Measurements from ENCODE around the gene GTF3C5. TPM values are rescaled to one million over a fixed set of nuclear protein-coding genes. Genes with fewer than 3 reads are reported as not detected.

GTF3C5 gene
- total RNA-seq, 2 experiments from 2014 or later, result 49.0 to 52.4 TPM

DNA sequence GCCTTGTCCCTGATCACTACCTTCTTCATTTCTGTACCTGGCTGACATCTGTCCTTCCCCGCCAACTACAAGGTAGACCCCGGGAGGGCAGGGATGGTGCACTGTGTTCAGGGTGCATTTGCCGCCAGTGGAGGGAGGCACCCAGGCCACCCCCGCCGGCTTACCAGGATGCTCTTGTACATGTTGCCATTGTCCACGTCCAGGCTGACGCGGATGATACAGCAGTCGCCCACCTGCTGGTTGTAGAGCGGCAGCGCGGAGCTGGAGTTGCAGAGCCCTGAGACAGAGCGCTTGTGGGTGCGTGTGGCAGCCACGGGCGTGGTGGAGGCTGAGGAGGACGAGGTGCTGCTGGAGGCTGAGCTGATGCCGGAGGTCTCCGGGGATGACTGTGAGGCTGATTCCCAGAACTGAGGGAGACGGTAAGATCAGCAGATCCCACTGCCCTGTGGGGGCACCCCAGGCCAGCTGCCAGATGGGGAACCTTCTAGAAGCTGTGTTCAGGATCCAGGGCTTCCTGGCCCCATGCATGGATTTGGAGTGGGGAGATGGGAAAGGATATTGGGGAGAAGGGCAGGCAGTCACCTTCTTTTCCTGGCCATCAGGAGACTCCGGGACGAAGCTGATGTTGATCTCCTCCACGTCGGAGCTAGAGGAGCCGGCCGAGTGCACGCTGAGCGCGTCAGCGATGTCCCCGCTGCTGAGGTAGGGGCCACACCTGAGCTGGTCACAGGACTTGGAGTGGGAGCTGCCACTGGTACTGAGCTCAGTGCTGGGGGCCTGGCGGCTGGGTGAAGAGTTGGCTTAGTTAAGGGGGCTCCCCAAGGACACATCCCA lies 70.8 kb downstream of the GTF3C5 start:
- no peak overlapping the region for H3K4me3 Mint-ChIP-seq
- ChIA-PET POLR2A (interaction anchor here (0.9 to 1.8 kb wide), 4 partner anchors 19 to 70 kb away, joined by 3 to 7 read pairs (median 5); partner anchors contain the start of gene RALGDS), CTCF (interaction anchor here (4.0 to 6.0 kb wide), 2 partner anchors 43 to 47 kb away, joined by 29 to 39 read pairs; no protein-coding TSS in a partner anchor)
- TF ChIP-seq, protein P1, sequence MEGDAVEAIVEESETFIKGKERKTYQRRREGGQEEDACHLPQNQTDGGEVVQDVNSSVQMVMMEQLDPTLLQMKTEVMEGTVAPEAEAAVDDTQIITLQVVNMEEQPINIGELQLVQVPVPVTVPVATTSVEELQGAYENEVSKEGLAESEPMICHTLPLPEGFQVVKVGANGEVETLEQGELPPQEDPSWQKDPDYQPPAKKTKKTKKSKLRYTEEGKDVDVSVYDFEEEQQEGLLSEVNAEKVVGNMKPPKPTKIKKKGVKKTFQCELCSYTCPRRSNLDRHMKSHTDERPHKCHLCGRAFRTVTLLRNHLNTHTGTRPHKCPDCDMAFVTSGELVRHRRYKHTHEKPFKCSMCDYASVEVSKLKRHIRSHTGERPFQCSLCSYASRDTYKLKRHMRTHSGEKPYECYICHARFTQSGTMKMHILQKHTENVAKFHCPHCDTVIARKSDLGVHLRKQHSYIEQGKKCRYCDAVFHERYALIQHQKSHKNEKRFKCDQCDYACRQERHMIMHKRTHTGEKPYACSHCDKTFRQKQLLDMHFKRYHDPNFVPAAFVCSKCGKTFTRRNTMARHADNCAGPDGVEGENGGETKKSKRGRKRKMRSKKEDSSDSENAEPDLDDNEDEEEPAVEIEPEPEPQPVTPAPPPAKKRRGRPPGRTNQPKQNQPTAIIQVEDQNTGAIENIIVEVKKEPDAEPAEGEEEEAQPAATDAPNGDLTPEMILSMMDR (IDR thresholded peaks at IDR 0.05), result no peak
- peaks cover 94% of the 10 kb centered on the region for H3K36me3 ChIP-seq (ENCODE audit: insufficient read depth, low read length)
- no peaks in the 10 kb centered on the region for H3K4me1 ChIP-seq (ENCODE audit: insufficient read depth, low read length)
- H3K27ac Mint-ChIP-seq, result no peak overlapping the region
- H3K36me3 Mint-ChIP-seq (ENCODE audit: low read depth), result peaks cover 89% of the 10 kb centered on the region
- H3K27ac ChIP-seq (ENCODE audit: low read depth in 1 of 2, low read length in 2 of 2), result no peak overlapping the region
- DNase-seq, result peak in 2 of 14 experiments; percentile 9 to 33
- intact Hi-C loops (cut with DNase I, micrococcal nuclease), result loop anchor here in 1 of 2 experiments (2.0 kb wide), 1 partner anchor 19 kb away; the partner anchor contains the start of gene RALGDS
- no peak overlapping the region for H3K4me3 ChIP-seq (ENCODE audit: low read length)
- H3K4me1 Mint-ChIP-seq (ENCODE audit: low read depth), result no peaks in the 10 kb centered on the region
- H3K9me3 ChIP-seq (ENCODE audit: control insufficient read depth in 1 of 2, insufficient read depth in 1 of 2, low read length in 2 of 2), result peaks cover 0 to 22% of the 10 kb centered on the region in 2 experiments
- no peaks in the 10 kb centered on the region for H3K27me3 ChIP-seq (ENCODE audit: control insufficient read depth in 1 of 2, insufficient read depth in 2 of 2, low read length in 2 of 2)
- H3K27me3 Mint-ChIP-seq, result no peaks in the 10 kb centered on the region
- H3K9me3 Mint-ChIP-seq, result no peaks in the 10 kb centered on the region
- ATAC-seq (ENCODE audit: poor library complexity), result no peak

DNA sequence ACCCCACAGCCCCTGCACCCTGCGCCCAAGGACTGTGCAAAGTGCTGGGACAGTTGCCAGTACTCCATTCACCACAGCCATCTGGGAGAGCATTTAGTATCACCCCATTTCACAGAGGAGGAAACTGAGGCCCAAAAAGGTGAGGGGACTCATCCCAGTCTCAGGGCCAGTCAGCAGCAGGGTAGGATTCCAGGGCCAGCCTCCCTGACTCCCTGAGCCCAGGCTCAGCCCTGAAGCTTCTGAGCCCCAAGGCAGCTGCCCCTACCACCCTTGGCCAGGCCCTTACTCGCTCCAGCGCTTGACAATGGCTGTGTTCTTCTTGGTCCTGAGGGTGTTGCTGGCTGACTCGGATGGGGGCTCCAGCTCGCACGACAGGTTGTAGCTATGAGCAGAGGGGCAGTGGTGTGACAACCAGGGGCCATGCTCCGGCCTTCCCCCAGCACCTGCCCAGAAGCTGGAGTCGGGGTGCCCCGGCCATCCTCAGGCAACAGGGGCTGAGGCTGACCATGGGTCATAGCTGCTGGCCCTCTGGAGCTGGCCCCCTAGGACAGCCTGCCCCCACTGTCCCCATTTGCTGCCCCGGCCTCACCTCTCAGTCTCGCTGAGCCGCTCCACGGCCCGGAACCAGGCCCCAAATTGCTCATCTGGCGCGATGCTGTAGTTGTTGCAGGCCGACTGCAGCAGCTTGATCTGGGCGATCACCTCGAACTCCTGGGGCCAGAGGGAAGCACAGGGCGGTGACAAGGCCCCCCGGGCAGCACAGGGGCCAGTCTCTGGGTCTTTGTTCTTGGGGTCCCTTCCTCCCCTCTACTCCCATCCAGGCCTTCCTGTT lies 71.6 kb downstream of the GTF3C5 start:
- H3K36me3 ChIP-seq (ENCODE audit: insufficient read depth, low read length), result peaks cover 97% of the 10 kb centered on the region
- TF ChIP-seq, protein P1 (IDR thresholded peaks at IDR 0.05), result no peak
- POLR2A ChIA-PET, result interaction anchor here (1.0 to 1.8 kb wide), 3 partner anchors 42 to 70 kb away, joined by 3 to 7 read pairs (median 7); no protein-coding TSS in a partner anchor

More for the DNA sequence above, 71.6 kb downstream of the GTF3C5 start:
- H3K9me3 Mint-ChIP-seq, result no peaks in the 10 kb centered on the region
- CTCF ChIA-PET, result interaction anchor here (0.6 to 6.0 kb wide), 4 partner anchors 16 to 46 kb away, joined by 3 to 39 read pairs (median 16); no protein-coding TSS in a partner anchor
- peaks cover 86% of the 10 kb centered on the region for H3K36me3 Mint-ChIP-seq (ENCODE audit: low read depth)
- no peaks in the 10 kb centered on the region for H3K4me1 ChIP-seq (ENCODE audit: insufficient read depth, low read length)
- H3K27ac ChIP-seq (ENCODE audit: low read depth in 1 of 2, low read length in 2 of 2), result no peak overlapping the region
- H3K27me3 Mint-ChIP-seq, result no peaks in the 10 kb centered on the region
- H3K4me1 Mint-ChIP-seq (ENCODE audit: low read depth), result no peaks in the 10 kb centered on the region
- H3K4me3 Mint-ChIP-seq, result no peak overlapping the region
- intact Hi-C loops (cut with DNase I, micrococcal nuclease), result loop anchor here (1.0 to 2.0 kb wide), 4 partner anchors 18 to 78 kb away; partner anchors contain the start of gene RALGDS (in 1 of the 2)
- H3K27me3 ChIP-seq (ENCODE audit: control insufficient read depth in 1 of 2, insufficient read depth in 2 of 2, low read length in 2 of 2), result no peaks in the 10 kb centered on the region
- no peak overlapping the region for H3K4me3 ChIP-seq (ENCODE audit: low read length)
- DNase-seq (peak in 2 of 14 experiments; percentile 7 to 27), ATAC-seq (ENCODE audit: poor library complexity) (no peak)
- no peak overlapping the region for H3K27ac Mint-ChIP-seq
- H3K9me3 ChIP-seq (ENCODE audit: control insufficient read depth in 1 of 2, insufficient read depth in 1 of 2, low read length in 2 of 2), result peaks cover 0 to 16% of the 10 kb centered on the region in 2 experiments
